HG03196 (cell line): ENCODE data around the gene CCDC149.

Source experiments
- ATAC-seq: cut with Tn5 transposase; IDR thresholded peaks from one replicate; pipeline ENCODE4 v1.9.1; 2021; ENCODE audit not compliant: unreplicated experiment

Gene CCDC149

GRCh38 chr4:24778464-24779225, 134.2 kb downstream of the CCDC149 start:
- ATAC-seq, result no peak

- ATAC-seq, result no peak
These were observed 135.0 kb downstream of the CCDC149 start for GRCh38 chr4:24777536-24778463.

GRCh38 chr4:24775750-24776149, 137.1 kb downstream of the CCDC149 start:
- no peak for ATAC-seq

GRCh38 chr4:24775032-24775605, 137.7 kb downstream of the CCDC149 start:
- ATAC-seq, result no peak

- ATAC-seq, result no peak
These were observed 138.4 kb downstream of the CCDC149 start for GRCh38 chr4:24774452-24774851.

GRCh38 chr4:24772952-24773351, 139.9 kb downstream of the CCDC149 start:
- no peak for ATAC-seq

- ATAC-seq, result no peak
These were observed 140.7 kb downstream of the CCDC149 start for GRCh38 chr4:24772061-24772705.

GRCh38 chr4:24771241-24771640, 141.6 kb downstream of the CCDC149 start:
- ATAC-seq, result no peak

GRCh38 chr4:24770667-24771066, 142.2 kb downstream of the CCDC149 start:
- ATAC-seq, result no peak

- ATAC-seq, result peak; percentile 70
These were observed 142.7 kb downstream of the CCDC149 start for GRCh38 chr4:24770032-24770584.

GRCh38 chr4:24769571-24769970, 143.3 kb downstream of the CCDC149 start:
- no peak for ATAC-seq

- peak; percentile 75 for ATAC-seq
These were observed 144.2 kb downstream of the CCDC149 start for GRCh38 chr4:24768604-24769003.

- no peak for ATAC-seq
These were observed 144.8 kb downstream of the CCDC149 start for GRCh38 chr4:24768006-24768405.

GRCh38 chr4:24765376-24765988, 147.4 kb downstream of the CCDC149 start:
- ATAC-seq, result no peak

- ATAC-seq, result no peak
These were observed 148.5 kb downstream of the CCDC149 start for GRCh38 chr4:24764345-24764744.

GRCh38 chr4:24763631-24764297, 149.1 kb downstream of the CCDC149 start:
- no peak for ATAC-seq
